Kidney (tissue), 14 donors: Measurements from ENCODE around the gene PITPNM1. TPM values are rescaled to one million over a fixed set of nuclear protein-coding genes. Genes with fewer than 3 reads are reported as not detected.

Experiments used
- DNase-seq, 5 donors: peaks; one replicate each; pipeline ENCODE4 v3.0.0-alpha.2; 2013 to 2020
- FAIRE-seq: peaks from 2 replicates; lab custom pipeline; 2012; peaks lifted over from hg19 to GRCh38; lab: Jason Lieb, UNC
- H3K27ac ChIP-seq, 2 donors: one replicate each; pipeline ENCODE4 v1.7.0; 2013; ENCODE audit warnings: low read depth in 2 of 2, low read length in 2 of 2, inconsistent platforms in 1 of 2
- H3K27me3 ChIP-seq: one replicate; pipeline ENCODE4 v1.7.1; 2013; ENCODE audit warnings: low read length, inconsistent platforms; ENCODE audit not compliant: control insufficient read depth, insufficient read depth
- H3K36me3 ChIP-seq, 3 donors: one replicate each; pipeline versions ENCODE4 v1.7.0 to v1.7.1; 2013; ENCODE audit warnings: low read length in 3 of 3, control low read depth in 1 of 3, inconsistent platforms in 1 of 3; ENCODE audit not compliant: insufficient read depth in 3 of 3, control insufficient read depth in 2 of 3
- H3K4me1 ChIP-seq, 3 donors: one replicate each; pipeline versions ENCODE4 v1.7.0 to v1.7.1; 2013; ENCODE audit warnings: low read length in 3 of 3, inconsistent platforms in 1 of 3, low read depth in 1 of 3; ENCODE audit not compliant: control insufficient read depth in 2 of 3, insufficient read depth in 2 of 3
- H3K4me3 ChIP-seq, 3 donors: one replicate each; pipeline versions ENCODE4 v1.7.0 to v1.8.1; 2013; ENCODE audit warnings: low read length in 3 of 3, control low read depth in 1 of 3, inconsistent platforms in 1 of 3
- H3K9ac ChIP-seq, 3 donors: one replicate each; pipeline versions ENCODE4 v1.7.0 to v1.7.1; 2013; ENCODE audit warnings: low read length in 3 of 3, control low read depth in 1 of 3, inconsistent platforms in 1 of 3
- H3K9me3 ChIP-seq, 3 donors: one replicate each; pipeline versions ENCODE4 v1.7.0 to v1.7.1; 2013; ENCODE audit warnings: low read length in 3 of 3, control low read depth in 1 of 3, inconsistent platforms in 1 of 3; ENCODE audit not compliant: control insufficient read depth in 2 of 3, insufficient read depth in 1 of 3
- CTCF ChIP-seq: IDR thresholded peaks from 3 replicates; pipeline ENCODE4 v1.5.1; 2012; ENCODE audit warnings: mild to moderate bottlenecking, moderate library complexity, borderline replicate concordance; ENCODE audit not compliant: insufficient read depth; ENCODE audit errors: extremely low read depth
- intact Hi-C: fragments of 100-400 bp; cut with DNase I; formaldehyde crosslinking; loops from one replicate; pipeline ENCODE4 v1.11.1; 2022
- polyA plus RNA-seq: library from polyadenylated mRNA; stranded (reverse); fragments of 350-450 nt; fragmentation: Illumina TruSeq; extraction: RNeasy Lipid Tissue Mini Kit (QIAGEN cat#74804); gene quantifications from one replicate; pipeline ENCODE4 v1.2.3, GENCODE V29; 2014; ENCODE audit warnings: low read depth, low replicate concordance; ENCODE audit not compliant: insufficient read depth
- total RNA-seq: library from RNA; stranded (reverse); fragmentation: NEBNext Ultra II Directional; extraction: Animal tissue kit (Norgen Biotek cat#: 25700); gene quantifications from one replicate; pipeline ENCODE4 v1.2.1, GENCODE V29; 2021
- donor health status: control.
- donor health status: control.
- donor health status: control.
- donor health status: control.
- donor health status: control.
- donor health status: DM: yes; HTN: yes; CAD: no.
- donor health status: Normal renal cell carcinoma (clear cell type).

PITPNM1 gene
- total and polyA plus RNA-seq, 2 donors from 2014 or later, result 19.3 to 74.7 TPM

- Histone ChIP-seq H3K36me3 (peaks cover 0 to 4% (median 2%) of the 10 kb centered on the region in 3 donors), H3K9ac (no peak overlapping the region), H3K9me3 (no peaks in the 10 kb centered on the region), H3K27me3 (no peaks in the 10 kb centered on the region), H3K4me3 (no peak overlapping the region), H3K4me1 (peaks cover 0 to 27% (median 16%) of the 10 kb centered on the region in 3 donors), H3K27ac (no peak overlapping the region)
- DNase-seq (peak in 1 of 5 donors; percentile 32), FAIRE-seq (no peak)
- intact Hi-C loops, result no loop called here
- TF ChIP-seq CTCF, result no peak
Observed at GRCh38 chr11:67510023-67510345, 4.8 kb upstream of the PITPNM1 start.

GRCh38 chr11:67508486-67509121, 3.4 kb upstream of the PITPNM1 start:
- Histone ChIP-seq H3K9ac (peak overlapping the region; percentile 32 to 87 (median 43)), H3K27ac (peak overlapping the region; percentile 99 to 100), H3K36me3 (peaks cover 0 to 4% (median 2%) of the 10 kb centered on the region in 3 donors), H3K9me3 (no peaks in the 10 kb centered on the region), H3K4me1 (peaks cover 0 to 30% (median 19%) of the 10 kb centered on the region in 3 donors), H3K27me3 (no peaks in the 10 kb centered on the region), H3K4me3 (peak overlapping the region; percentile 71 to 86 (median 78))
- FAIRE-seq (no peak), DNase-seq (peak; percentile 97 to 99 (median 98))
- intact Hi-C loops, result no loop called here
- TF ChIP-seq CTCF, result no peak

GRCh38 chr11:67507864-67508485, 2.8 kb upstream of the PITPNM1 start, which contains the start of gene CDK2AP2:
Gene CDK2AP2, minus strand, starts transcription at chr11:67508162. Its CDS starts 80 bp downstream, at chr11:67508082.
- intact Hi-C loops, result no loop called here
- no peak for TF ChIP-seq CTCF
- FAIRE-seq (peak; percentile 70), DNase-seq (peak; percentile 99 to 100 (median 99))
- Histone ChIP-seq H3K36me3 (peaks cover 0 to 4% (median 2%) of the 10 kb centered on the region in 3 donors), H3K9ac (peak within 1 kb of the TSS; percentile 48 to 87 (median 81)), H3K27me3 (no peaks in the 10 kb centered on the region), H3K4me1 (peaks cover 0 to 31% (median 21%) of the 10 kb centered on the region in 3 donors), H3K4me3 (peak within 1 kb of the TSS; percentile 71 to 86 (median 78)), H3K27ac (peak within 1 kb of the TSS; percentile 99 to 100), H3K9me3 (no peaks in the 10 kb centered on the region)
